Upper lobe of left lung (tissue), 4 donors: Measurements from ENCODE around the gene MUC6.

Source experiments
- CTCF ChIP-seq, 6 experiments: fragments of 450-650 bp in 4 of 6; fragments of 200-600 bp in 2 of 6; sonication (generic) in 2 of 6; IDR thresholded peaks; one replicate each; pipeline ENCODE4 v1.5.1; 2016 to 2019; ENCODE audit warnings: antibody characterized with exemption in 6 of 6
- EP300 ChIP-seq, 4 donors: sonication (generic); formaldehyde crosslinking; IDR thresholded peaks; one replicate each; pipeline ENCODE4 v1.5.1; 2017; ENCODE audit warnings: antibody characterized with exemption in 4 of 4, control low read depth in 2 of 4
- POLR2A ChIP-seq, 4 donors: fragments of 450-650 bp; IDR thresholded peaks; one replicate each; pipeline ENCODE4 v1.5.1; 2016 to 2017; ENCODE audit warnings: antibody characterized with exemption in 4 of 4, mild to moderate bottlenecking in 2 of 4
- POLR2AphosphoS5 ChIP-seq, 2 donors: sonication (generic); formaldehyde crosslinking; IDR thresholded peaks; one replicate each; pipeline ENCODE4 v1.5.1; 2017; ENCODE audit warnings: antibody characterized with exemption in 2 of 2

GRCh38 chr11:975827-976226, 60.7 kb downstream of the MUC6 start:
- TF ChIP-seq CTCF (IDR thresholded peaks at IDR 0.05) (no peak), POLR2AphosphoS5 (IDR thresholded peaks at IDR 0.05) (no peak), POLR2A (IDR thresholded peaks at IDR 0.05) (no peak), EP300 (IDR thresholded peaks at IDR 0.05) (no peak)
